Measurements from ENCODE around the gene PPFIA1.

PPFIA1 gene

GRCh38 chr11:70317581-70318305, 47.3 kb downstream of the PPFIA1 start:
- intact Hi-C loops (cut with DNase I; ENCODE audit: low total_unique reads): no loop called here
- TF ChIP-seq, protein P1, sequence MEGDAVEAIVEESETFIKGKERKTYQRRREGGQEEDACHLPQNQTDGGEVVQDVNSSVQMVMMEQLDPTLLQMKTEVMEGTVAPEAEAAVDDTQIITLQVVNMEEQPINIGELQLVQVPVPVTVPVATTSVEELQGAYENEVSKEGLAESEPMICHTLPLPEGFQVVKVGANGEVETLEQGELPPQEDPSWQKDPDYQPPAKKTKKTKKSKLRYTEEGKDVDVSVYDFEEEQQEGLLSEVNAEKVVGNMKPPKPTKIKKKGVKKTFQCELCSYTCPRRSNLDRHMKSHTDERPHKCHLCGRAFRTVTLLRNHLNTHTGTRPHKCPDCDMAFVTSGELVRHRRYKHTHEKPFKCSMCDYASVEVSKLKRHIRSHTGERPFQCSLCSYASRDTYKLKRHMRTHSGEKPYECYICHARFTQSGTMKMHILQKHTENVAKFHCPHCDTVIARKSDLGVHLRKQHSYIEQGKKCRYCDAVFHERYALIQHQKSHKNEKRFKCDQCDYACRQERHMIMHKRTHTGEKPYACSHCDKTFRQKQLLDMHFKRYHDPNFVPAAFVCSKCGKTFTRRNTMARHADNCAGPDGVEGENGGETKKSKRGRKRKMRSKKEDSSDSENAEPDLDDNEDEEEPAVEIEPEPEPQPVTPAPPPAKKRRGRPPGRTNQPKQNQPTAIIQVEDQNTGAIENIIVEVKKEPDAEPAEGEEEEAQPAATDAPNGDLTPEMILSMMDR (IDR thresholded peaks at IDR 0.05): no peak
- Histone ChIP-seq H3K36me3 (peaks cover 0 to 38% (median 0%) of the 10 kb centered on the region in 3 donors), H3K9me3 (no peaks in the 10 kb centered on the region), H3K4me3 (no peak overlapping the region), H3K27me3 (no peaks in the 10 kb centered on the region), H3K4me1 (no peaks in the 10 kb centered on the region), H3K27ac (no peak overlapping the region)
- DNase-seq: no peak

DNA sequence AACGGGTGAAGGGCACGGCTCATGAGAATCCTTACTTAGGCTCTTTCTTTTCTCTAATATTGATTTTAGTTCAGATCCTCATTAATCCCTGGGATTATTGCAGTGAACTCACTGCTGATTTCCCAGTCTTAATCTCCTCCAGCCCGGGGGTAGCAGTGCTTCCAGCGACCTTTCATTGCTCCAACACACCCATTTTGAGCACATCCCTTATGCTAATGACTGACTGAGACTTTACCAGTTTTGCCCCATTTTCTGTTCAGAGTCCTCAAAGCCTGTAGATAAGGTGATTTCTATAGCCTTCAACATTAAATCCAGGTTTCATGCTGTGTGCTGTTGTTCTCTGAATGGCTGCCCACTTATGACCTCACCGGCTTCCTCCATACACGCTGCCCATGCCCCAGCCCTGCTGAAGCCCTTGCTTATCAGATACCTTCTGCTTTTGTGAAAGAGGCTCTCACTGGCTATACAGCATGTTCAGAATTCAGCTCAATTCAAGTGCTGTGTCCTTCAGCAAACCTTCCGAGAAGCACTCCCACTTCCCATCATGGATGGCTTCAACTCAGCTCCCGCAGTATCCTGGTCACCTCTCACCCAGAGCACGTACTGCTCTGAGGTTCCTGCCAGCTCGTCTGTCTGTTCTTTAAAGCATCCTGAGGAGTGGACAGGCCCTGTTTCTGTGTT, 49.0 kb downstream of the PPFIA1 start:
- H3K4me1 ChIP-seq: no peaks in the 10 kb centered on the region
- H3K36me3 ChIP-seq: peaks cover under 1 to 55% (median 4%) of the 10 kb centered on the region in 3 donors
- H3K27ac ChIP-seq: no peak overlapping the region
- intact Hi-C loops (cut with DNase I; ENCODE audit: low total_unique reads): no loop called here
- TF ChIP-seq, protein P1 (IDR thresholded peaks at IDR 0.05): no peak
- no peak overlapping the region for H3K4me3 ChIP-seq
- H3K9me3 ChIP-seq: no peaks in the 10 kb centered on the region
- no peak for DNase-seq
- no peaks in the 10 kb centered on the region for H3K27me3 ChIP-seq

DNA sequence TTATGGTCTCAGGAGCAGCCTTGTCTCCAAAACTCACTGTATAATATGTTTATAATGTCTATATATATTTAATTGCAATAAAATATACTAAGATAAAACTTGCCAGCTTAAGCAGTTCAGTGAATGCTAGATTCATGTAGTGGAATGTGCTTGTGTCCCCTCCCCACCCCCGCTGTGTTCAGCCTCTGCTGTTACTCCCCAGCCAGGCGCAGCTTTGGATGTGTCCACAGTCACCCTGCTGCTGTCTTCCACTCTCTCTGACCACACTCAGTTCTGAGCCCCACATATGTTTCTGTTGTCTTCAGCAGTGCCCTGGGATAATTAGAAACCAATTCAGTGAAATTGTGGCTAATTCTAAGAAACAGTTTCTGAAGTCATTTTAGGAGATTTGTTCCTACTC, 52.2 kb downstream of the PPFIA1 start:
- no peak for DNase-seq
- peaks cover 0 to 17% (median 1%) of the 10 kb centered on the region in 4 donors for H3K4me1 ChIP-seq
- TF ChIP-seq, protein P1 (IDR thresholded peaks at IDR 0.05): no peak
- H3K9me3 ChIP-seq: no peaks in the 10 kb centered on the region
- intact Hi-C loops (cut with DNase I; ENCODE audit: low total_unique reads): no loop called here
- no peak overlapping the region for H3K4me3 ChIP-seq
- H3K27me3 ChIP-seq: no peaks in the 10 kb centered on the region
- H3K27ac ChIP-seq: no peak overlapping the region
- H3K36me3 ChIP-seq: peaks cover 19 to 77% (median 22%) of the 10 kb centered on the region in 3 donors

- H3K9me3 ChIP-seq: no peaks in the 10 kb centered on the region
- no peaks in the 10 kb centered on the region for H3K27me3 ChIP-seq
- no peak overlapping the region for H3K4me3 ChIP-seq
- no peak for DNase-seq
- H3K4me1 ChIP-seq: peaks cover 0 to 17% (median 1%) of the 10 kb centered on the region in 4 donors
- intact Hi-C loops (cut with DNase I; ENCODE audit: low total_unique reads): no loop called here
- peaks cover 19 to 79% (median 28%) of the 10 kb centered on the region in 3 donors for H3K36me3 ChIP-seq
- TF ChIP-seq, protein P1 (IDR thresholded peaks at IDR 0.05): no peak
- H3K27ac ChIP-seq: peak overlapping the region in 1 of 2 donors; percentile 16
These were observed 53.3 kb downstream of the PPFIA1 start for GRCh38 chr11:70323806-70324205.

GRCh38 chr11:70324376-70325115, 54.1 kb downstream of the PPFIA1 start:
- intact Hi-C loops (cut with DNase I; ENCODE audit: low total_unique reads): no loop called here
- H3K27ac ChIP-seq: peak overlapping the region in 1 of 2 donors; percentile 16

More at GRCh38 chr11:70324376-70325115, 54.1 kb downstream of the PPFIA1 start:
- Histone ChIP-seq H3K4me3 (no peak overlapping the region), H3K36me3 (peaks cover 19 to 75% (median 30%) of the 10 kb centered on the region in 3 donors), H3K9me3 (no peaks in the 10 kb centered on the region), H3K4me1 (peaks cover 0 to 17% (median 1%) of the 10 kb centered on the region in 4 donors), H3K27me3 (no peaks in the 10 kb centered on the region)
- TF ChIP-seq, protein P1 (IDR thresholded peaks at IDR 0.05): no peak
- DNase-seq: no peak
